ENCODE results near the gene JMY. TPM values are rescaled to one million over a fixed set of nuclear protein-coding genes. Genes with fewer than 3 reads are reported as not detected.
A peak's percentile ranks its signal among the peaks of the same experiment; 100 is the strongest.

Gene JMY
- total RNA-seq, 1 experiment from 2014 or later = 15.6 TPM

DNA sequence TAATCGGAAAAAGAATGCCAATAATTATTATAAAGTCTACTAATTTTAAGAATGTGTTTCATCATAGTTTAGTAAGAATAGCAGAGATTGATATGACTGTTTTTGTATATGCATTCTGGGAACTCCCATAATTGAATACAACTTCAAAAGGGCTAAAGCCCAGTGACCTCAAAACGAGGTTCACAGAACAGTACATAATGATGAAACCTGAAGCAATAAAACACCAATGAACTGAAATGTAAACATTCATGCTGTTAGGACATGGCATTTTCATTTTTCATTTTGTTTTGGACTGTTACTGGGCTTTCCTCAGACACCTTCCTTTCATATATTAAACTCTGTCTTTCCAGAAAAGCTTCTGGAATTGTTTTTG lies 684 bp upstream of the JMY start:
- H3K27ac ChIP-seq (ENCODE audit: low read depth, low read length) = peak overlapping the region; percentile 77
- no peaks in the 10 kb centered on the region for H3K9me3 ChIP-seq (ENCODE audit: control insufficient read depth in 1 of 2, insufficient read depth in 1 of 2, low read depth in 1 of 2, low read length in 2 of 2)

DNA sequence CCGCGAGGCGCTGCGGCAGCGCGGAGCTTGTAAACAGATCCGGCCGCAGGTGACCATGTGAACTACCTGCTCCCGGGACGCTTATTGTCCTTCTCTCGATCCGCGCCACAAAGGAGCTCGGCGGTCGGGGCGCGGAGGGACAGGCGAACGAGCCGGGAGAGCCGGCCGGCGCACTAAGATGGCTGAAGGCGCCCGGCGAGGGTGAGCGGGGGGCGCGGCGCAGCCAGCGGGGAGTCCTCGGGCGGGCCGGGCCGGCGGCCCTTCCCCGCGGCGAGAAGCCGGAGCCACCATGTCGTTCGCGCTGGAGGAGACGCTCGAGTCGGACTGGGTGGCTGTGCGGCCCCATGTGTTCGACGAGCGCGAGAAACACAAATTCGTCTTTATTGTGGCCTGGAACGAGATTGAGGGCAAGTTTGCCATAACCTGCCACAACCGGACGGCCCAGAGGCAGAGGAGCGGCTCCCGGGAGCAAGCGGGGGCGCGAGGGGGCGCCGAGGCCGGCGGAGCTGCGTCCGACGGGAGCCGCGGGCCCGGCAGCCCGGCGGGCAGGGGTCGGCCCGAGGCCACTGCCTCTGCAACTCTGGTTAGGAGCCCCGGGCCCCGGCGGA lies 535 bp downstream of the JMY start:
- no peaks in the 10 kb centered on the region for H3K9me2 ChIP-seq (ENCODE audit: insufficient read depth)
- peak overlapping the region; percentile 76 to 81 for H3K4me3 ChIP-seq (replicated peaks in 1 of 2; ENCODE audit: low read depth in 1 of 2, low read length in 2 of 2)
- POLR2A ChIA-PET = no interaction called here
- H3K36me3 ChIP-seq (ENCODE audit: control insufficient read depth in 1 of 2, insufficient read depth in 2 of 2, low read length in 2 of 2) = no peaks in the 10 kb centered on the region
- peak overlapping the region; percentile 77 for H3K27ac ChIP-seq (ENCODE audit: low read depth, low read length)
- DNase-seq (ENCODE audit: low read depth, low spot score) = no peak
- H3K27me3 ChIP-seq (ENCODE audit: insufficient read depth, low read length) = no peaks in the 10 kb centered on the region
- peaks cover 6 to 18% of the 10 kb centered on the region in 2 experiments; a peak in 3 of 4 replicates for H3K4me1 ChIP-seq (ENCODE audit: control insufficient read depth in 1 of 2, insufficient read depth in 2 of 2, low read length in 2 of 2)
- peak overlapping the region; percentile 80 for H3K9ac ChIP-seq (ENCODE audit: low read length)
- peak overlapping the region; percentile 92 for H3K4me2 ChIP-seq (ENCODE audit: low read length)
- H3K79me2 ChIP-seq (ENCODE audit: insufficient read depth, low read length) = peaks cover 48% of the 10 kb centered on the region
- intact Hi-C loops (cut with micrococcal nuclease) = loop anchor here (10.0 kb wide), 1 partner anchor 92 kb away; no protein-coding TSS in a partner anchor
- CTCF ChIA-PET = no interaction called here
- BruUV-seq (replicated peaks) = no TSS peak
- H3K9me3 ChIP-seq (ENCODE audit: control insufficient read depth in 1 of 2, insufficient read depth in 1 of 2, low read depth in 1 of 2, low read length in 2 of 2) = no peaks in the 10 kb centered on the region
- RAD21 ChIA-PET (ENCODE audit: low non-redundant PET in 1 of 2, low total read pairs in 2 of 2, uncharacterized antibody in 2 of 2, unreplicated experiment in 2 of 2) = no interaction called here
- TF ChIP-seq, protein P1, sequence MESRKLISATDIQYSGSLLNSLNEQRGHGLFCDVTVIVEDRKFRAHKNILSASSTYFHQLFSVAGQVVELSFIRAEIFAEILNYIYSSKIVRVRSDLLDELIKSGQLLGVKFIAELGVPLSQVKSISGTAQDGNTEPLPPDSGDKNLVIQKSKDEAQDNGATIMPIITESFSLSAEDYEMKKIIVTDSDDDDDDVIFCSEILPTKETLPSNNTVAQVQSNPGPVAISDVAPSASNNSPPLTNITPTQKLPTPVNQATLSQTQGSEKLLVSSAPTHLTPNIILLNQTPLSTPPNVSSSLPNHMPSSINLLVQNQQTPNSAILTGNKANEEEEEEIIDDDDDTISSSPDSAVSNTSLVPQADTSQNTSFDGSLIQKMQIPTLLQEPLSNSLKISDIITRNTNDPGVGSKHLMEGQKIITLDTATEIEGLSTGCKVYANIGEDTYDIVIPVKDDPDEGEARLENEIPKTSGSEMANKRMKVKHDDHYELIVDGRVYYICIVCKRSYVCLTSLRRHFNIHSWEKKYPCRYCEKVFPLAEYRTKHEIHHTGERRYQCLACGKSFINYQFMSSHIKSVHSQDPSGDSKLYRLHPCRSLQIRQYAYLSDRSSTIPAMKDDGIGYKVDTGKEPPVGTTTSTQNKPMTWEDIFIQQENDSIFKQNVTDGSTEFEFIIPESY (IDR thresholded peaks at IDR 0.05; ENCODE audit: extremely low read depth, insufficient replicate concordance, low read length) = no peak
- TF ChIP-seq ZFX (IDR thresholded peaks at IDR 0.05) = peak; percentile 66
- peak; percentile 43 for ATAC-seq
- 0 out of 2 replicates have a peak, but pooled peaks cover 3% of the 10 kb centered on the region for H4K20me1 ChIP-seq (ENCODE audit: insufficient read depth)
- H2AFZ ChIP-seq (ENCODE audit: low read depth, low read length, poor library complexity, severe bottlenecking) = no peak overlapping the region

More for the DNA sequence above, 684 bp upstream of the JMY start:
- Histone ChIP-seq H3K9me2 (ENCODE audit: insufficient read depth) (no peaks in the 10 kb centered on the region), H3K4me1 (ENCODE audit: control insufficient read depth in 1 of 2, insufficient read depth in 2 of 2, low read length in 2 of 2) (peaks cover 6 to 18% of the 10 kb centered on the region in 2 experiments; a peak in 3 of 4 replicates), H3K4me2 (ENCODE audit: low read length) (peak overlapping the region; percentile 92), H3K4me3 (replicated peaks in 1 of 2; ENCODE audit: low read depth in 1 of 2, low read length in 2 of 2) (peak overlapping the region; percentile 76 to 81), H3K27me3 (ENCODE audit: insufficient read depth, low read length) (no peaks in the 10 kb centered on the region), H2AFZ (ENCODE audit: low read depth, low read length, poor library complexity, severe bottlenecking) (peak overlapping the region; percentile 47), H3K36me3 (ENCODE audit: control insufficient read depth in 1 of 2, insufficient read depth in 2 of 2, low read length in 2 of 2) (no peaks in the 10 kb centered on the region), H3K9ac (ENCODE audit: low read length) (peak overlapping the region; percentile 80), H4K20me1 (ENCODE audit: insufficient read depth) (no peaks in the 10 kb centered on the region), H3K79me2 (ENCODE audit: insufficient read depth, low read length) (peaks cover 36% of the 10 kb centered on the region)
- intact Hi-C loops (cut with micrococcal nuclease) = loop anchor here (10.0 kb wide), 1 partner anchor 90 kb away; no protein-coding TSS in a partner anchor
- BruUV-seq (replicated peaks) = TSS peak; percentile 88
- ChIA-PET POLR2A (interaction anchor here (1.2 kb wide), 2 partner anchors 21 to 102 kb away, joined by 3 to 4 read pairs; no protein-coding TSS in a partner anchor), CTCF (interaction anchor here (1.8 kb wide), 1 partner anchor 102 kb away, joined by 5 read pairs; no protein-coding TSS in a partner anchor), RAD21 (ENCODE audit: low non-redundant PET in 1 of 2, low total read pairs in 2 of 2, uncharacterized antibody in 2 of 2, unreplicated experiment in 2 of 2) (no interaction called here)
- DNase-seq (ENCODE audit: low read depth, low spot score) = no peak
- ATAC-seq = no peak
- TF ChIP-seq CEBPB (IDR thresholded peaks at IDR 0.05; ENCODE audit: low read depth) = peak; percentile 57; the same call in 1 of the 2 replicates
- TF ChIP-seq FOSL1 (IDR thresholded peaks at IDR 0.05; ENCODE audit: low read depth) = no peak

Data from HCT116 (cell line).